B cell (primary cell): Measurements from ENCODE around the gene THOC5. TPM values are rescaled to one million over a fixed set of nuclear protein-coding genes. Genes with fewer than 3 reads are reported as not detected.

ENCODE experiments used
- ATAC-seq: fragments of 200-7000 bp; cut with Tn5 transposase; one replicate; pipeline ENCODE4 v1.10.0; 2021; ENCODE audit warnings: low read depth, mild to moderate bottlenecking, moderate number of reproducible peaks, moderate library complexity
- CTCF ChIA-PET: fragments of 350-600 bp; sonication (Branson Sonifier 250); formaldehyde crosslinking; loops from one replicate; lab custom pipeline; 2021; ENCODE audit warnings: antibody characterized with exemption, inconsistent platforms; lab: Charles Lee
- POLR2A ChIA-PET: fragments of 350-600 bp; sonication (Branson Sonifier 250); formaldehyde crosslinking; loops from one replicate; lab custom pipeline; 2021; ENCODE audit warnings: antibody characterized with exemption; lab: Charles Lee
- DNase-seq: peaks from one replicate; pipeline ENCODE4 v3.0.0; 2013
- H2AFZ ChIP-seq: 2 replicates; pipeline ENCODE4 v1.6.1; 2012; ENCODE audit warnings: mild to moderate bottlenecking, low read depth, low read length; ENCODE audit not compliant: insufficient read depth, poor library complexity, severe bottlenecking
- H3K27ac ChIP-seq, 2 donors: 1 replicate in 1 of 2; 2 replicates in 1 of 2; pipeline ENCODE4 v1.5.1; 2012 to 2013; ENCODE audit warnings: low read length in 2 of 2, mild to moderate bottlenecking in 2 of 2, moderate library complexity in 1 of 2
- H3K27me3 ChIP-seq, 4 experiments: fragments of 200-600 bp in 1 of 4; sonication (generic) in 1 of 4; replicated peaks in 1 of 4; 1 replicate in 2 of 4; 2 replicates in 2 of 4; pipeline versions ENCODE4 v1.6.1 to v1.7.0; 2013 to 2016; ENCODE audit warnings: low read length in 3 of 4, mild to moderate bottlenecking in 2 of 4, mixed read lengths in 1 of 4, moderate library complexity in 1 of 4; ENCODE audit not compliant: insufficient read depth in 4 of 4, control insufficient read depth in 3 of 4; ENCODE audit errors: control extremely low read depth in 1 of 4
- H3K36me3 ChIP-seq, 2 experiments: replicated peaks in 1 of 2; 1 replicate in 1 of 2; 2 replicates in 1 of 2; pipeline versions ENCODE4 v1.6.1 to v1.7.1; 2013; ENCODE audit warnings: low read length in 1 of 2; ENCODE audit not compliant: insufficient read depth in 2 of 2, control insufficient read depth in 1 of 2; ENCODE audit errors: control extremely low read depth in 1 of 2, extremely low read depth in 1 of 2
- H3K4me1 ChIP-seq, 2 donors: fragments of 200-600 bp in 1 of 2; sonication (generic) in 1 of 2; 1 replicate in 1 of 2; 2 replicates in 1 of 2; pipeline versions ENCODE4 v1.5.1 to v1.6.1; 2013 to 2017; ENCODE audit warnings: low read length in 2 of 2; ENCODE audit not compliant: control insufficient read depth in 2 of 2, insufficient read depth in 2 of 2
- H3K4me2 ChIP-seq: replicated peaks from 2 replicates; pipeline ENCODE3; 2012; ENCODE audit warnings: mild to moderate bottlenecking, low read depth, low read length; ENCODE audit not compliant: poor library complexity, severe bottlenecking
- H3K4me3 ChIP-seq, 5 experiments: fragments of 200-600 bp in 1 of 5; sonication (generic) in 1 of 5; 1 replicate in 3 of 5; 2 replicates in 2 of 5; pipeline versions ENCODE4 v1.5.1 to v1.7.0; 2011 to 2016; ENCODE audit warnings: low read length in 4 of 5, mild to moderate bottlenecking in 4 of 5, low read depth in 2 of 5, control low read depth in 1 of 5, moderate library complexity in 1 of 5; ENCODE audit not compliant: insufficient read depth in 1 of 5; ENCODE audit errors: control extremely low read depth in 1 of 5, extremely low read depth in 1 of 5
- H3K79me2 ChIP-seq: fragments of 200-600 bp; sonication (generic); one replicate; pipeline ENCODE4 v1.6.0; 2016; ENCODE audit warnings: low read length; ENCODE audit not compliant: control insufficient read depth, insufficient read depth
- H3K9ac ChIP-seq: fragments of 200-600 bp; sonication (generic); 2 replicates; pipeline ENCODE4 v1.6.1; 2017; ENCODE audit warnings: mild to moderate bottlenecking, low read length, moderate library complexity
- H3K9me3 ChIP-seq, 3 donors: one replicate each; pipeline versions ENCODE4 v1.6.1 to v1.7.1; 2013; ENCODE audit warnings: low read length in 2 of 3; ENCODE audit not compliant: control insufficient read depth in 2 of 3, insufficient read depth in 1 of 3; ENCODE audit errors: control extremely low read depth in 1 of 3
- H4K20me1 ChIP-seq: 2 replicates; pipeline ENCODE4 v1.6.0; 2012; ENCODE audit warnings: mild to moderate bottlenecking, low read length; ENCODE audit not compliant: insufficient read depth, control insufficient read depth, poor library complexity, severe bottlenecking
- H3K27ac Mint-ChIP-seq: one replicate; pipeline ENCODE4 v1.8.0; 2021; ENCODE audit warnings: mixed read lengths
- H3K27me3 Mint-ChIP-seq: one replicate; pipeline ENCODE4 v1.8.0; 2021; ENCODE audit warnings: mixed read lengths
- H3K4me1 Mint-ChIP-seq: one replicate; pipeline ENCODE4 v1.8.0; 2021; ENCODE audit warnings: mixed read lengths
- H3K4me3 Mint-ChIP-seq: one replicate; pipeline ENCODE4 v1.8.0; 2021; ENCODE audit warnings: mixed read lengths
- H3K9me3 Mint-ChIP-seq: one replicate; pipeline ENCODE4 v1.8.0; 2022; ENCODE audit warnings: mixed read lengths; ENCODE audit not compliant: insufficient read depth
- CTCF ChIP-seq: fragments of 200-600 bp; IDR thresholded peaks from one replicate; pipeline ENCODE4 v1.8.0; 2022; ENCODE audit warnings: antibody characterized with exemption, mild to moderate bottlenecking
- EZH2 ChIP-seq: IDR thresholded peaks from 2 replicates; pipeline ENCODE4 v1.6.1; 2012; ENCODE audit warnings: borderline replicate concordance, low read depth, mild to moderate bottlenecking, moderate library complexity, low read length; ENCODE audit not compliant: insufficient read depth, poor library complexity, severe bottlenecking
- WGBS: methylation state at CpG from one replicate; pipeline ENCODE4 v1.1.5; 2013; ENCODE audit warnings: missing lambda C conversion rate; ENCODE audit not compliant: insufficient coverage; 5-methylcytosine and 5-hydroxymethylcytosine counted together
- intact Hi-C: fragments of 100-400 bp; cut with micrococcal nuclease; formaldehyde crosslinking; loops from one replicate; pipeline ENCODE4 v1.10.0; 2022
- polyA plus RNA-seq: library from polyadenylated mRNA; depleted of rRNA; stranded (reverse); fragments of >200 nt; gene quantifications from 2 replicates; pipeline ENCODE4 v1.2.3, GENCODE V29; 2012
- total RNA-seq, 2 donors: library from RNA; stranded (reverse); fragments of 120-200 nt in 1 of 2; gene quantifications; 1 replicate in 1 of 2; 2 replicates in 1 of 2; pipeline versions ENCODE4 v1.2.3 to v1.2.4, GENCODE V29; 2013 to 2022

THOC5 gene
- total and polyA plus RNA-seq, 2 donors (not counting 1 experiment from before 2014, with no cell fraction given) = 26.5 to 59.1 TPM

GRCh38 chr22:29511126-29511862 lies 42.3 kb downstream of the THOC5 start:
- Histone ChIP-seq H3K36me3 (peaks cover 0 to 62% of the 10 kb centered on the region in 2 experiments), H3K4me1 (no peaks in the 10 kb centered on the region), H4K20me1 (no peaks in the 10 kb centered on the region), H3K9ac (no peak overlapping the region), H3K27me3 (no peaks in the 10 kb centered on the region), H3K4me2 (no peak overlapping the region), H3K27ac (no peak overlapping the region), H3K79me2 (no peaks in the 10 kb centered on the region), H3K4me3 (no peak overlapping the region), H3K9me3 (no peaks in the 10 kb centered on the region), H2AFZ (no peak overlapping the region)
- DNase-seq = no peak
- Mint-ChIP-seq H3K27me3 (no peaks in the 10 kb centered on the region), H3K4me1 (peaks cover 3% of the 10 kb centered on the region), H3K9me3 (no peaks in the 10 kb centered on the region), H3K27ac (no peak overlapping the region), H3K4me3 (no peak overlapping the region)
- WGBS = 92% methylated on average over 8 of the region's 8 CpGs
- ChIA-PET CTCF (interaction anchor here (1.0 to 2.6 kb wide), 2 partner anchors 9 to 115 kb away, joined by 4 to 12 read pairs; no protein-coding TSS in a partner anchor), POLR2A (no interaction called here)
- TF ChIP-seq EZH2 (no peak), CTCF (no peak)
- intact Hi-C loops = no loop called here
- no peak for ATAC-seq

GRCh38 chr22:29510542-29510941 lies 43.0 kb downstream of the THOC5 start:
- Histone ChIP-seq H3K4me1 (no peaks in the 10 kb centered on the region), H3K4me2 (no peak overlapping the region), H3K27ac (no peak overlapping the region), H3K9me3 (no peaks in the 10 kb centered on the region), H3K36me3 (peaks cover 0 to 59% of the 10 kb centered on the region in 2 experiments), H2AFZ (no peak overlapping the region), H3K4me3 (no peak overlapping the region), H3K79me2 (no peaks in the 10 kb centered on the region), H4K20me1 (no peaks in the 10 kb centered on the region), H3K27me3 (no peaks in the 10 kb centered on the region), H3K9ac (no peak overlapping the region)
- no peak for TF ChIP-seq EZH2
- no peak for TF ChIP-seq CTCF
- Mint-ChIP-seq H3K9me3 (no peaks in the 10 kb centered on the region), H3K27ac (peak overlapping the region; percentile 50), H3K4me1 (peaks cover 3% of the 10 kb centered on the region), H3K27me3 (no peaks in the 10 kb centered on the region), H3K4me3 (no peak overlapping the region)
- ChIA-PET POLR2A (no interaction called here), CTCF (interaction anchor here (1.0 to 2.6 kb wide), 2 partner anchors 8 to 114 kb away, joined by 4 to 12 read pairs; no protein-coding TSS in a partner anchor)
- intact Hi-C loops = no loop called here
- ATAC-seq = no peak
- no peak for DNase-seq
- 100% methylated on average over 1 of the region's 2 CpGs for WGBS
